Lung microvascular endothelial cell (primary cell): ENCODE results near the gene MORC3. TPM values are rescaled to one million over a fixed set of nuclear protein-coding genes. Genes with fewer than 3 reads are reported as not detected.
"Not testable (repeated sequence)": the region's sequence is repeated elsewhere in the genome, so short reads cannot be mapped to it uniquely, and the experiment has no call there.

Experiments
- DNase-seq, 2 donors: peaks; one replicate each; pipeline versions ENCODE4 v3.0.0 to v3.0.0-alpha.2; 2010; ENCODE audit warnings: low read depth in 2 of 2
- total RNA-seq: library from RNA; depleted of rRNA; stranded (reverse); fragments of >200 nt; gene quantifications from 2 replicates; pipeline ENCODE4 v1.2.1, GENCODE V29; 2014

Gene MORC3
- total RNA-seq, 1 donor from 2014 or later, result 42.7 TPM

DNA sequence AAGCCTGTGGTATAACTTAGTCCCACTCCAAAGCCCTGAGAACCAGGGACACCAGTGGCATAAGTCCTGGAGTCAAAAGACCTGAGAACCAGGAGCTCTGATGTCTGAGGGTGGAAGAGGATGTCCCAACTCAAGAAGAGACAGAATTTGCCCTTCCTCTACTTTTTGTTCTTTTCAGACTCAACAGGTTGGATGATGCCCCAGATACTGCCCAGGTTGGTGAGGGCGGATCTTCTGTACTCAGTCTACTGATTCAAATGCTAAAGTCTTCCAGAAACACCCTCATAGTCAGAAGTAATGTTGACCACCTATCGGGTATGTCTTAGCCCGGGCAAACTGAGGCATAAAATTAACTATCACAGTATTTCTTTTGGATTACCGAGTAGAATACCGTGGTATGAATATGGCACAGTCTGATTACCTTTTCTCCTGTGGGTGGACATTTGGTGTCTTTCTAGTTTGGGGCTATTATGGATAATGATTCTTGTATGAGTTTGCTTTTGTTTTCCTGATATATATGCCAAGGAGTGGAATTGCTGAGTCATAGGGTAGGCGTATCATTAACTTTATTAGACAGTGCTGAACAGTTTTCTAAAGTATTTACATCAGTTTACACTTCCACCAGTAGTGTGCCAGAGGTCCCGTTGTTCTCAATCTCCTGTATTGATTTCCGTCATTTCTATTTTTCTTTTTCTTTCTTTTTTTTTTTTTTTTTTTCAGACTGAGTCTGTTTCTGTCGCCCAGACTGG is 62.0 kb downstream of the MORC3 start:
- no peak for DNase-seq

- DNase-seq, result not testable (repeated sequence)
Measured at GRCh38 chr21:36382722-36383121, 62.7 kb downstream of the MORC3 start.

GRCh38 chr21:36384885-36385232 is 64.9 kb downstream of the MORC3 start:
- DNase-seq, result no peak

DNA sequence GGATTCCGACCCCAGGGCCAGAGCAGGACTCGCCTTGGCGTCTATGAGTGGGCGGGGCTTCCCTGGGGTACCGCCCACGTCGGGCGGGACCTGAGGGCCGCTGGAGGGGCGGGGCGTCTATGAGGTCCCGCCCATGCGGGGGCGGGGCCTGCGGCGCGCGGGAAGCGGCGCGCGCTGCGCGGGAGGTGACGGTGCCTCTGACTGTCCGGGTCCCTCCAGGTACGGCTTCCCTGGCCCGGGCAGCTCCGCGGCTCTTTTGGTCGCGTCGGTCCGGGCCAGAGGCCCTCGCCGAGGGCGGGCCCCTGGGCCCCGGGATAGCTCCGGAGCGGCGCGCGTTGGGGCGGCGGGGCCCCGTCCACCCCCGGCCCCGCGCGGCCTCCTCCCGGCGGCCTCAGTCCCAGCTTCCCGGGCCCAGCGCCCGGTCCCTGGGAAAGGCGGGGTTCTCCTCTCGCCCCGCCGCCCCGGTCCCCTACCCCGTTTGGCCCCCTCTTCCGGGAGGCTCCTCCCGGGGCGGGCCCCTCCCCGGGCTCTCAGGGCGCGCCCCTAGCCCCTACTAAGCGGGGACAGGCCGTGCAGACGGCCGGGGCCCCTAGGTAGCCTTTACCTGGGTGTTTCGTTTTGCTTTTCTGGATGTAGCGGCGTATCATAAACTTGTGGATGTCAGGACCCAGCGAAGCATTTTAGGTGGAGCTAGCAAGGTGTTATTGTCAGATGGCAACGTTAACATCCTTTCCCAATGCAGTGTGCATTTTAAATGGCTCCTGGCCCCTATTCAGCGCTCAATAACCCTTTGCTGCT is 65.4 kb downstream of the MORC3 start, which contains the start of gene CHAF1B:
Gene CHAF1B, plus strand, starts transcription at position 160 of the 798 bp plus-strand sequence. CDS start 745 bp downstream, outside the sequence.
- peak; percentile 75 to 88 for DNase-seq

DNA sequence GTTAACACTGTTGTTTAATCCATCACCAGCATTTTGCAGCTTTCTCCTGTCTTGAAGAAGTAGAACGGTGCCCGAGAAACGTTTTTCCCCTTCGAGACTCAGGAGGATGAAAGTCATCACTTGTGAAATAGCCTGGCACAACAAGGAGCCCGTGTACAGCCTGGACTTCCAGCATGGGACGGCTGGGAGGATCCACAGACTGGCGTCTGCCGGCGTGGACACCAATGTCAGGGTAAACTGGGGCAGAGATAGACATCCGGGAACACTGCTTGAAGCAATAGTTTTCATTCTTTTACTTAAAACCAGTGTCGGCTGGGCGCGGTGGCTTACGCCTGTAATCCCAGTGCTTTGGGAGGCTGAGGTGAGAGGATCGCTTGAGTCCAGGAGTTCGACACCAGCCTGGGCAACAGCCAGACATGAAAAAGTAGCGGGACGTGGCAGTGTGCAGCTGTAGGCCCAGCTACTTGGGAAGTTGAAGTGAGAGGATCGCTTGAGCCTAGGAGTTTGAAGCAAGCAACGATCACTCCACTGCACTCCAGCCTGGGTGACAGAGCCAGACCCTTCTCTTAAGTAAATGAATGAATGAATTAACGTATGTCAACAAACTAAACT is 66.1 kb downstream of the MORC3 start:
- no peak for DNase-seq

DNA sequence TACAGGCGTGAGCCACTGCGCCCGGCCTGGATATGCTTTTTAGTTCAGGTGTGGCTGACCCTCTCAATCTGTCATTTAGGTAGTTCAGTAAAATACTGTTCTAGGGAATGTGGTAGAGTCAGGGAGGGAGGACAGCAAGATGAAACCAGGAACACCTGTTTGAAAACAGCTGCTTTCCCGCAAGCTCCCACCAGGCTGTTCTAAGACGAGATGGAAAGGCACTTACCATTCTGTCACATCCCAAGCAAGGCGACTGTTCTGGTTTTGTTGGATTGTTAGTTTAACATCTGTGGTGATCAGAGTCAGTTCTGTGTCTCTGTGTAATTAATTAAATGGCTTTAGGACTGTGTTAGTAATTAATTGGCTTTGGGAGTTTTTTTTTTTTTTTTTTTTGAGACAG is 68.1 kb downstream of the MORC3 start:
- no peak for DNase-seq

- peak in 1 of 2 donors; percentile 5 for DNase-seq
Measured at GRCh38 chr21:36388835-36389234, 68.8 kb downstream of the MORC3 start.

GRCh38 chr21:36391649-36392048 is 71.7 kb downstream of the MORC3 start:
- DNase-seq, result not testable (repeated sequence)

- DNase-seq, result no peak
Measured at GRCh38 chr21:36395353-36396111, 75.5 kb downstream of the MORC3 start.

GRCh38 chr21:36396325-36396724 is 76.3 kb downstream of the MORC3 start:
- no peak for DNase-seq

DNA sequence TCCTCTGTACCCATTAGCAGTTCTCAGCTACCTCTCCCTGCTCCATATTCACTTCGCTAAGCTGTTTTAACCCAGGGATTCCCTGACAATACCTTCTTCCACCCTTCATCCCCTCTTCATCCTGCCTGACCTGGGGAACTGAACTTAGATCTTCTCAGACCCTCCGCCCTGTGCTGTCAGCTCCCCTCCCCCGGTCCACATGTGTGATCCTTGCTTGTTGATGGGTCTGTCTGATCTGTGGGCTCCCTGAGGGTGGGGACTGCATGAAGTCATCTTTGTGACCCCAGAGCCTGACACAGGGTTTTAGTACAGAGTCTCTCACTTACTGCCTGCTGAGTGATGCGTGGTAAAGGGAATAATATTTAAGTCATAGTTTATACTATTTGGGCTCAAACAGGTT is 77.0 kb downstream of the MORC3 start:
- DNase-seq, result no peak

- DNase-seq, result no peak
Measured at GRCh38 chr21:36397606-36398005, 77.6 kb downstream of the MORC3 start.

DNA sequence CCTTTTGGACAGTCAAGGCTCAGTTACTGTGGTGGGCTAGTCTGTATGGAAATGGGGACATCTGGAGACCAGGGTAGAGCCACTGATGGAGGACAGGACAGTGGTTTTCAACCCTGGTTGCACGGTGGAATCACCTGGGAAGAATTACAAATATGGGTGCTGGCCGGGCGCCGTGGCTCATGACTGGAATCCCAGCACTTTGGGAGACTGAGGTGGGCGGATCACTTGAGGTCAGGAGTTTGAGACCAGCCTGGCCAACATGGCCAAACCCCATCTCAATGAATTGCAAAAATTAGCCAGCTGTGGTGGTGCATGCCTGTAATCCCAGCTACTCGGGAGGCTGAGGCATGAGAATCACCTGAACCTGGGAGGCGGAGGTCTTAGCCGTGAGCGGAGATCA is 79.7 kb downstream of the MORC3 start:
- DNase-seq, result not testable (repeated sequence)

DNA sequence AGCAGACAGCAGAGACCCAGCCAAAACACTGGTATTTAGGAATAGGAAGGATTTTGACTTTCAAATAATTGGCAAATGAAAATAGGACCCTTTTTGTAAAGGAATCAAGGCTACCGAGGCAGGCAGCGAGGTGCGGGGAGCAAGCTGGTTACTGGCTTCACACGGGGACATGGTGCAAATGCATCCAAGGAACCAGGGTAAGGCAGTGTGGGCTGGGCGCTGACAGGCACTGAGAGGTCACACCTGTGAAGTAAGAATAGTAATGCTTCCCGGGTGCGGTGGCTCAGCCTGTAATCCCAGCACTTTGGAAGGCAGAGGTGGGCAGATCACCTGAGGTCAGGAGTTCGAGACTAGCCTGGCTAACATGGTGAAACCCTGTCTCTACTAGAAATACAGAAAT is 80.7 kb downstream of the MORC3 start:
- no peak for DNase-seq

DNA sequence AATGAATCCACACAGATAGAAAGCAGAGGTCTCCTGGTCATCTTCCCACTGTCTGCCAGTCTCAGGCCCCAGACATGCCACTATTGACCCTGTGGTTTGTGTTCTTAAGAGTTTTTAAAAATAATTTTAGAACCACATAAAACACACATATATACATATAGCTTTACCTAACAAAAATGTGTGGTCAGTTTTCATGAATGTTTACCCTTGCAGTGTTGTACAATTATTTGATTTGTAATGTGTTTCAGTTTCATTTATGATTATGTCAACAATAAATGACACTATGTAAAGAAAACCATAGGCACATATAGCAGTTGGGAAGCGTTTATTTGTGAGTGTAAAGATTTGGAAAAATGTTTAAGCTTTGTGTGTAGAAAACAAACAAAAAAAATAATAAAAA is 82.3 kb downstream of the MORC3 start:
- no peak for DNase-seq

DNA sequence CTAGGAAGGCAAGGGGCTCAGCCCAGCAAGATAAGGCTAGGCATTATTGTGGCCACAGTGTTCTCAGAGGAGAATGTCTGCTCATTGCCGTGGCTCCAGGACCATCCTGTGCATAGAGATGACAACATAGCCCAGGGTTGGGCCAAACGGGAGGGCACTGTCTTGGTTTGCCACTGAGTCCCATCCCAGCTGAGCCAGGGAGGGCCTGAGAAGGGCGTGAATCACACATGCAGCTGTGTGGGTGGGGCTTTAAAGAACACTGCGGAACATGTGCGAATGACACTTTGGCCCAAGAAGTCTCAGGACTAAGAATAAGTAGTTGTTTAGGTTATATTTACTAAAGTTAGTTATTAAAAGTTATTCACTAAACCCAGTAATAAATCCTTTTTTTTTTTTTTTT is 83.7 kb downstream of the MORC3 start:
- no peak for DNase-seq

DNA sequence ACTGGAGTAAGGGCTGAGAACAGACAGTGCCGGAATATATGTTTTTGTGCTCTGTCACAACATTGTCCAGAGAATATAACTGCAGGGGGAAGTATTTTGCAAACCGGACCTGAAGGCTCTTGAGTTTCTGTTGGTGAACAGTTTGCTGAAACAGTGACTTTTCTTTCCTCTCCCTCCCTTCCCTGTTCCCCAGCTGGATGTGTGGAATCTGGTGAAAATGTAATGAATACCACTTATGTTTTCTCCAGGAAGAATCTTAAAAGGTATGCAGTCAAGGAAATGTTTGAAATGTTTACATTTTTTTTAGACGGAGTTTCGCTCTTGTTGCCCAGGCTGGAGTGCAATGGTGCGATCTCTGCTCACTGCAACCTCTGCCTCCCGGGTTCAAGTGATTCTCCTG is 88.6 kb downstream of the MORC3 start:
- DNase-seq, result no peak

DNA sequence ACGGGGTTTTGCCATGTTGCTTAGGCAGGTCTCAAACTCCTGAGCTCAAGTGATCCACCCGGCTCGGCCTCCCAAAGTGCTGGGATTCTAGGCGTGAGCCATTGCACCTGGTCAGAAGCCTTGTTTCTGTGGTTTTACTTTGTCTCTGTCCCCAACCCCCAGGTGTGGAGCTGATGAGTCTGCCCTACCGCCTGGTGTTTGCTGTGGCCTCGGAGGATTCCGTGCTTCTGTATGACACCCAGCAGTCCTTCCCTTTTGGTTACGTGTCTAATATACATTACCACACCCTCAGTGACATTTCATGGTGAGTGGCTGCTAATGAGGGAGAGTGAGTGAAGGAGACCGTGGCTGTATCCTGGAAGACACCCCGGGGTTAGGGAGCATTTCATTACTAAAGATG is 91.3 kb downstream of the MORC3 start:
- no peak for DNase-seq

DNA sequence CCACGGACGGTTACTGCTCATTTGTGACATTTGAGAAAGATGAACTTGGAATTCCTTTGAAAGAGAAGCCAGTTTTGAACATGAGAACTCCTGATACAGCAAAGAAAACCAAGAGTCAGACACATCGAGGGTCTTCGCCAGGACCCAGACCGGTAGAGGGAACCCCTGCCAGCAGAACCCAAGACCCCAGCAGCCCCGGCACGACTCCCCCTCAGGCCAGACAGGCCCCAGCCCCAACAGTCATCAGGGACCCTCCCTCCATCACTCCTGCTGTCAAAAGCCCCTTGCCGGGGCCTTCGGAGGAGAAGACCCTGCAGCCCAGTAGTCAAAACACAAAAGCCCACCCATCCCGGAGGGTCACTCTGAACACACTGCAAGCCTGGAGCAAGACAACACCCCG is 92.9 kb downstream of the MORC3 start:
- no peak for DNase-seq

- no peak for DNase-seq
Measured at GRCh38 chr21:36415375-36415774, 95.4 kb downstream of the MORC3 start.

DNA sequence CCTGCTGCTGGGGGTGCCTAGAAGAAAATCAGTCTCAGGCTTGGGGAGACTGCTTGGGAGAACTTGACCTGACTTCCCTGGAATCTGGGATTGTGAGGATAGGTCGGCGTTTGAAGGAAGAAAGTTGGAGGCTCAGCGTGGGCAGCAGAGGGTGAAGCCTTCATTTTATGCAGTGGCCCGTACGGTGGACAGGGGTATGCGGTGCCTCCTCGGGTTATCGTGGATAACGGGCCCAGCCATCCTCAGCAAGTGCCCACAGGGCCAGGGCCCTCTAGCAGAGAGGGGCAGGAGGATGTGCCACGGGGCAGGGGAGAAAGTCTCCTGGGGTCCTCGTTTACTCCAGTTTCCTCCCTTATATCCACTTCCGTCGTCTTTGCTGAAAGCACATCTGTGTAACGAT is 99.2 kb downstream of the MORC3 start:
- DNase-seq, result no peak

GRCh38 chr21:36419996-36420395 is 100.0 kb downstream of the MORC3 start:
- DNase-seq, result peak; percentile 89 to 96
